Heart left ventricle (tissue), 13 donors: ENCODE measurements around the gene ISLR2.
"Not testable (repeated sequence)": the region's sequence is repeated elsewhere in the genome, so short reads cannot be mapped to it uniquely, and the experiment has no call there.

Experiments
- POLR2A ChIP-seq, 2 donors: fragments of 450-650 bp; IDR thresholded peaks; one replicate each; pipeline ENCODE4 v1.6.1; 2017; ENCODE audit warnings: antibody characterized with exemption in 2 of 2, mild to moderate bottlenecking in 2 of 2, moderate library complexity in 2 of 2
- TF ChIP-seq, protein P1 (sequence below), 12 donors: fragments of 200-600 bp; sonication (generic) in 4 of 12; IDR thresholded peaks; one replicate each; pipeline versions ENCODE4 v1.5.0 to v1.8.0; 2018 to 2022; ENCODE audit warnings: antibody characterized with exemption in 12 of 12, mild to moderate bottlenecking in 5 of 12
- donor health status: ischemic (EF 13 %, LVEDD 7.1; RV severe dilation, severe dysfunction).
- donor health status: DM: no; HTN: yes; CAD: no.
- donor health status: DM: no; HTN: no; CAD: no.
- donor health status: ischemic (EF 25% LVEDD 6.9; RV normal size, moderate dysfunction).
- donor health status: ischemic (EF 25% LVEDD 5.7; RV mildly dilated, moderate dysfunction).
- donor health status: ischemic (EF 35%, LVEDD 5.7; RV mildly dilated, moderate dysfunction).
- donor health status: nonischemic (EF 11% LVEDD 7.7; RV severe dilation, severe dysfunction).
- donor health status: DM: yes; HTN: yes; CAD: no.
- donor health status: PGD.
- donor health status: ischemic (EF 29% LVEDD 5.4; RV normal size, mild dysfunction).
- donor health status: nonischemic (EF 23%, LVEDD 6.1; RV moderate dilation, normal function).

DNA sequence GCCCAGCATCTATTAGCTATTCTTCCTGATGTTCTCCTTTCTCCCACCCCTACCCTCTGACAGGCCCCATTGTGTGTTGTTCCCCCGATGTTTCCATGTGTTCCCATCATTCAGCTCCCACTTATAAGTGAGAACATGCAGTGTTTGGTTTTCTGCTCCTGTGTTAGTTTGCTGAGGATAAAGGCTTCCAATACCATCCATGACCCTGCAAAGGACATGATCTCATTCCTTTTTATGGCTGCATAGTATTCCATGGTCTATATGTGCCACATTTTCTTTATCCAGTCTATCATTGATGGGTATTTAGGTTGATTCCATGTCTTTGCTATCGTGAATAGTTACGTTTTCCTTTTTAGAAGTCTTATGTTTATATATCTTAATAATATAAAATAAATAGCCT, 30.0 kb downstream of the ISLR2 start:
- TF ChIP-seq, protein P1, sequence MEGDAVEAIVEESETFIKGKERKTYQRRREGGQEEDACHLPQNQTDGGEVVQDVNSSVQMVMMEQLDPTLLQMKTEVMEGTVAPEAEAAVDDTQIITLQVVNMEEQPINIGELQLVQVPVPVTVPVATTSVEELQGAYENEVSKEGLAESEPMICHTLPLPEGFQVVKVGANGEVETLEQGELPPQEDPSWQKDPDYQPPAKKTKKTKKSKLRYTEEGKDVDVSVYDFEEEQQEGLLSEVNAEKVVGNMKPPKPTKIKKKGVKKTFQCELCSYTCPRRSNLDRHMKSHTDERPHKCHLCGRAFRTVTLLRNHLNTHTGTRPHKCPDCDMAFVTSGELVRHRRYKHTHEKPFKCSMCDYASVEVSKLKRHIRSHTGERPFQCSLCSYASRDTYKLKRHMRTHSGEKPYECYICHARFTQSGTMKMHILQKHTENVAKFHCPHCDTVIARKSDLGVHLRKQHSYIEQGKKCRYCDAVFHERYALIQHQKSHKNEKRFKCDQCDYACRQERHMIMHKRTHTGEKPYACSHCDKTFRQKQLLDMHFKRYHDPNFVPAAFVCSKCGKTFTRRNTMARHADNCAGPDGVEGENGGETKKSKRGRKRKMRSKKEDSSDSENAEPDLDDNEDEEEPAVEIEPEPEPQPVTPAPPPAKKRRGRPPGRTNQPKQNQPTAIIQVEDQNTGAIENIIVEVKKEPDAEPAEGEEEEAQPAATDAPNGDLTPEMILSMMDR (IDR thresholded peaks at IDR 0.05) = not testable (repeated sequence)
- TF ChIP-seq POLR2A (IDR thresholded peaks at IDR 0.05) = not testable (repeated sequence)
